Measurements from ENCODE around the gene CNOT8. TPM values are rescaled to one million over a fixed set of nuclear protein-coding genes. Genes with fewer than 3 reads are reported as not detected.

Gene CNOT8
- total RNA-seq, 1 experiment from 2014 or later: 45.0 TPM

- H3K27ac ChIP-seq (ENCODE audit: low read depth, low read length): no peak overlapping the region
- no peaks in the 10 kb centered on the region for H3K9me2 ChIP-seq (ENCODE audit: insufficient read depth)
- ChIA-PET RAD21 (ENCODE audit: low non-redundant PET in 1 of 2, low total read pairs in 2 of 2, uncharacterized antibody in 2 of 2, unreplicated experiment in 2 of 2) (no interaction called here), POLR2A (no interaction called here), CTCF (no interaction called here)
- H3K79me2 ChIP-seq (ENCODE audit: insufficient read depth, low read length): no peaks in the 10 kb centered on the region
- H2AFZ ChIP-seq (ENCODE audit: low read depth, low read length, poor library complexity, severe bottlenecking): no peak overlapping the region
- no peak for DNase-seq (ENCODE audit: low read depth, low spot score)
- no peak overlapping the region for H3K9ac ChIP-seq (ENCODE audit: low read length)
- intact Hi-C loops (cut with micrococcal nuclease): no loop called here
- H3K4me2 ChIP-seq (ENCODE audit: low read length): no peak overlapping the region
- H3K4me3 ChIP-seq (replicated peaks in 1 of 2; ENCODE audit: low read depth in 1 of 2, low read length in 2 of 2): no peak overlapping the region
- no peaks in the 10 kb centered on the region for H4K20me1 ChIP-seq (ENCODE audit: insufficient read depth)
- peaks cover 18 to 20% of the 10 kb centered on the region in 2 experiments for H3K4me1 ChIP-seq (ENCODE audit: control insufficient read depth in 1 of 2, insufficient read depth in 2 of 2, low read length in 2 of 2)
- ATAC-seq: no peak
- no TSS peak for BruUV-seq (replicated peaks)
- H3K9me3 ChIP-seq (ENCODE audit: control insufficient read depth in 1 of 2, insufficient read depth in 1 of 2, low read depth in 1 of 2, low read length in 2 of 2): no peaks in the 10 kb centered on the region
- H3K27me3 ChIP-seq (ENCODE audit: insufficient read depth, low read length): no peaks in the 10 kb centered on the region
- TF ChIP-seq RAD21 (IDR thresholded peaks at IDR 0.05; ENCODE audit: low read depth) (no peak), JUND (IDR thresholded peaks at IDR 0.05) (no peak), MAX (IDR thresholded peaks at IDR 0.05) (no peak), POLR2AphosphoS5 (IDR thresholded peaks at IDR 0.05; ENCODE audit: low read depth, low read length) (no peak), POLR2A (IDR thresholded peaks at IDR 0.05; ENCODE audit: borderline replicate concordance, extremely low read depth, insufficient read depth, insufficient read length) (no peak), ZNF274 (IDR thresholded peaks at IDR 0.05; ENCODE audit: low read depth, low read length) (no peak), YY1 (IDR thresholded peaks at IDR 0.05; ENCODE audit: extremely low read depth, insufficient replicate concordance, low read depth, low read length) (no peak), FOSL1 (IDR thresholded peaks at IDR 0.05; ENCODE audit: low read depth) (no peak), EZH2 (IDR thresholded peaks at IDR 0.05) (no peak), CTCF (IDR thresholded peaks at IDR 0.05 in 2 of 3, conservative IDR thresholded peaks at IDR 0.05 in 1 of 3; ENCODE audit: borderline replicate concordance in 1 of 3, insufficient read depth in 1 of 3, low read depth in 2 of 3, low read length in 2 of 3) (no peak), ZBTB33 (IDR thresholded peaks at IDR 0.05; ENCODE audit: extremely low read depth, insufficient replicate concordance, low read length) (no peak)
- H3K36me3 ChIP-seq (ENCODE audit: control insufficient read depth in 1 of 2, insufficient read depth in 2 of 2, low read length in 2 of 2): no peaks in the 10 kb centered on the region
Measured at GRCh38 chr5:154837009-154837901, 21.2 kb upstream of the CNOT8 start.
